ENCODE measurements around the gene FOXB1.

DNA sequence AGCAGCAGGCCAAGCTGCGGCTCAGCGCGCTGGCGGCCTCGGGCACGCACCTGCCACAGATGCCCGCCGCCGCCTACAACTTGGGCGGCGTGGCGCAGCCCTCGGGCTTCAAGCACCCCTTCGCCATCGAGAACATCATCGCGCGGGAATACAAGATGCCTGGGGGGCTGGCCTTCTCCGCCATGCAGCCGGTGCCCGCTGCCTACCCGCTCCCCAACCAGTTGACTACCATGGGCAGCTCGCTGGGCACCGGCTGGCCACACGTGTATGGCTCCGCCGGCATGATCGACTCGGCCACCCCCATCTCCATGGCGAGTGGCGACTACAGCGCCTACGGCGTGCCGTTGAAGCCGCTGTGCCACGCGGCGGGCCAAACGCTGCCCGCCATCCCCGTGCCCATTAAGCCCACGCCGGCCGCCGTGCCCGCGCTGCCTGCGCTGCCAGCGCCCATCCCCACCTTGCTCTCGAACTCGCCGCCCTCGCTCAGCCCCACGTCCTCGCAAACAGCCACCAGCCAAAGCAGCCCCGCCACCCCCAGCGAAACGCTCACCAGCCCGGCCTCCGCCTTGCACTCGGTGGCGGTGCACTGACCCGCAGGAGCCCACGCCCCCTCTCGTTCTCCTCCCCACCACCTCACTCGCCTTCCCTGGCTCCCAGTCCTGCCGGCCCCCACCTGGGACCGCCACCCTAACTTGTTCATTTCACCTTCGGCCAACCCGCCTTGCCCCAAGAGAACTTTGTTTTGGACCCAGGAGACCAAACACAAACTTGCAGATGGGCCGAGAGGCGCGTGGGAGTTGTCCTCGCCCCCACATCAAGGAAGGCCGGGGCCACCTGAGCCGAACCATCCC lies 1.5 kb downstream of the FOXB1 start:
- no peak for TF ChIP-seq POLR2A (IDR thresholded peaks at IDR 0.05)
- TF ChIP-seq, protein P1, sequence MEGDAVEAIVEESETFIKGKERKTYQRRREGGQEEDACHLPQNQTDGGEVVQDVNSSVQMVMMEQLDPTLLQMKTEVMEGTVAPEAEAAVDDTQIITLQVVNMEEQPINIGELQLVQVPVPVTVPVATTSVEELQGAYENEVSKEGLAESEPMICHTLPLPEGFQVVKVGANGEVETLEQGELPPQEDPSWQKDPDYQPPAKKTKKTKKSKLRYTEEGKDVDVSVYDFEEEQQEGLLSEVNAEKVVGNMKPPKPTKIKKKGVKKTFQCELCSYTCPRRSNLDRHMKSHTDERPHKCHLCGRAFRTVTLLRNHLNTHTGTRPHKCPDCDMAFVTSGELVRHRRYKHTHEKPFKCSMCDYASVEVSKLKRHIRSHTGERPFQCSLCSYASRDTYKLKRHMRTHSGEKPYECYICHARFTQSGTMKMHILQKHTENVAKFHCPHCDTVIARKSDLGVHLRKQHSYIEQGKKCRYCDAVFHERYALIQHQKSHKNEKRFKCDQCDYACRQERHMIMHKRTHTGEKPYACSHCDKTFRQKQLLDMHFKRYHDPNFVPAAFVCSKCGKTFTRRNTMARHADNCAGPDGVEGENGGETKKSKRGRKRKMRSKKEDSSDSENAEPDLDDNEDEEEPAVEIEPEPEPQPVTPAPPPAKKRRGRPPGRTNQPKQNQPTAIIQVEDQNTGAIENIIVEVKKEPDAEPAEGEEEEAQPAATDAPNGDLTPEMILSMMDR (IDR thresholded peaks at IDR 0.05): no peak
- no peak for TF ChIP-seq EP300 (IDR thresholded peaks at IDR 0.05)

All from stomach (tissue), 4 donors.